HAP-1 (cell line): ENCODE measurements around the gene CUX1.

Source experiments
- DNase-seq, 2 experiments: peaks; one replicate each; pipeline ENCODE4 v3.0.0-alpha.2; 2016 to 2020; ENCODE audit warnings: low spot score in 2 of 2
- H3K27me3 ChIP-seq: fragments of 250-450 bp; sonication (Bioruptor Pico); 2 replicates; pipeline ENCODE4 v1.5.1; 2020; ENCODE audit warnings: low read depth, mild to moderate bottlenecking, moderate library complexity
- H3K36me3 ChIP-seq: fragments of 250-450 bp; sonication (Bioruptor Pico); replicated peaks from 2 replicates; pipeline ENCODE4 v1.5.1; 2020; ENCODE audit warnings: mild to moderate bottlenecking
- H3K4me1 ChIP-seq: fragments of 250-450 bp; sonication (Bioruptor Pico); 2 replicates; pipeline ENCODE4 v1.5.1; 2020; ENCODE audit warnings: mild to moderate bottlenecking
- H3K4me3 ChIP-seq: fragments of 250-450 bp; sonication (Bioruptor Pico); 2 replicates; pipeline ENCODE4 v1.5.1; 2020; ENCODE audit warnings: mild to moderate bottlenecking, moderate library complexity
- H3K9me3 ChIP-seq: fragments of 250-450 bp; sonication (Bioruptor Pico); 2 replicates; pipeline ENCODE4 v1.5.1; 2020; ENCODE audit warnings: mild to moderate bottlenecking, moderate library complexity
- in situ Hi-C: fragments of 300-500 bp; cut with MboI; formaldehyde crosslinking; loops from 3 replicates; pipeline ENCODE4 v1.14.3; 2020; ENCODE audit warnings: low sequenced_read_pairs, inconsistent platforms, mixed read lengths

CUX1 gene

GRCh38 chr7:101940830-101941229 lies 123.4 kb downstream of the CUX1 start:
- DNase-seq: peak in 1 of 2 experiments; percentile 24
- in situ Hi-C loops: no loop called here
- Histone ChIP-seq H3K4me3 (no peak overlapping the region), H3K27me3 (no peaks in the 10 kb centered on the region), H3K4me1 (no peaks in the 10 kb centered on the region; the same call in 1 of the 2 replicates), H3K36me3 (no peaks in the 10 kb centered on the region), H3K9me3 (no peaks in the 10 kb centered on the region)

GRCh38 chr7:101941481-101942383 lies 124.3 kb downstream of the CUX1 start:
- H3K9me3 ChIP-seq: no peaks in the 10 kb centered on the region
- H3K27me3 ChIP-seq: no peaks in the 10 kb centered on the region
- in situ Hi-C loops: no loop called here
- H3K4me3 ChIP-seq: no peak overlapping the region
- no peak for DNase-seq
- no peaks in the 10 kb centered on the region; the same call in 1 of the 2 replicates for H3K4me1 ChIP-seq
- no peaks in the 10 kb centered on the region for H3K36me3 ChIP-seq

GRCh38 chr7:101942603-101943210 lies 125.3 kb downstream of the CUX1 start:
- Histone ChIP-seq H3K4me1 (no peaks in the 10 kb centered on the region; the same call in 1 of the 2 replicates), H3K9me3 (no peaks in the 10 kb centered on the region), H3K4me3 (no peak overlapping the region), H3K27me3 (no peaks in the 10 kb centered on the region), H3K36me3 (no peaks in the 10 kb centered on the region)
- DNase-seq: no peak
- in situ Hi-C loops: no loop called here

DNA sequence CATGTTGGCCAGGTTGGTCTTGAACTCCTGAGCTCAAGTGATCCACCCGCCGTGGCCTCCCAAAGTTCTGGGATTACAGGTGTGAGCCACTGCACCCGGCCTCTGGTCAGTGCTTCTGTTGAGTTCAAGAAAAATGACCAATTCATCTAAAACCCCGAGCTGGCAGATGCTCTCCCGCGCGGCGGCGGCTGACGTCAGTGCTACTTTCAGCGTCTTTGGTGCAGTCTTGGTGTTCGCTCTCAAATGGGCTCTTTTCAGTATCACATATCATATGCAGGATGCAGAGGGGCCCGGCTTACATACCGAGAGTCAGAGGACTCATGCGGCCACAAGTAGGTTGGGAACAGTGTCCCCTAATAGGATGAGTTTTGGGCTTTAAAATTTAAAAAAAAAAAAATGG lies 125.9 kb downstream of the CUX1 start:
- Histone ChIP-seq H3K9me3 (no peaks in the 10 kb centered on the region), H3K27me3 (no peaks in the 10 kb centered on the region), H3K4me1 (no peaks in the 10 kb centered on the region; the same call in 1 of the 2 replicates), H3K4me3 (no peak overlapping the region), H3K36me3 (no peaks in the 10 kb centered on the region)
- in situ Hi-C loops: no loop called here
- DNase-seq: no peak

DNA sequence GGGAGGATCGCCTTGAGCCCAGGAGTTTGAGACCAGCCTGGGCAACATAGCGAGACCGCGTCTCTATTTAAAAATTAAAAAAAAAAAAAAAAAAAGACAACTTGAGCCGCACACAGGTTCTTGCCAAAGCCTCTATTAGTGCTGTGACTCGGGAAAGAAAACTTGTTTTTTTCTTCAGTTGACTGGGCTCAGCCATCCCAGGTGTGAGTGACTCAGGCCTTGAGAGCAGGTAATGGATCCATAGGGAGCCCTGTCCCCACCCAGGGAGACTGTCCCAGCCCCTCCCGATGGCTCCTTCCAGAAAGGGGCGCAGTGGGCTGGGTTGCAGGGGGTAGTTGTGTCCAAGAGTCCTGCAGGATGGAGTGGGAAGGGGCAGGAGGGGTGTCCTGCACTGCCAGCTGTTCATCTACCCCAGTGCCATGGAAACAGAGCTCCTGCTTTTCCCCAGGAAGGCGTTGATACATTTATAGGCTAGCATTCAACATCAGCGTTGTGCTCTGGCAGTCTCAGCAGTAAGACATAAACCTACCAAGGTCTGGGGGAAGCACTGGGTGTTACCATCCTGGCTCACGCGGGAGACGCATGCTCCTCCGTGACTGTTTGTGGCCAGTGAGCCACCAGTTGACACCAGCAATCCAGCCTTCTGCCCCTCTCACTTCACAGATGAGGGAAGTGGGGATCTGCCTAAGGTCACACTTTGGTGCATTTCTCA lies 126.6 kb downstream of the CUX1 start:
- in situ Hi-C loops: no loop called here
- DNase-seq: no peak
- H3K27me3 ChIP-seq: no peaks in the 10 kb centered on the region
- no peaks in the 10 kb centered on the region for H3K36me3 ChIP-seq
- H3K4me1 ChIP-seq: no peaks in the 10 kb centered on the region; the same call in 1 of the 2 replicates
- no peak overlapping the region for H3K4me3 ChIP-seq
- no peaks in the 10 kb centered on the region for H3K9me3 ChIP-seq

DNA sequence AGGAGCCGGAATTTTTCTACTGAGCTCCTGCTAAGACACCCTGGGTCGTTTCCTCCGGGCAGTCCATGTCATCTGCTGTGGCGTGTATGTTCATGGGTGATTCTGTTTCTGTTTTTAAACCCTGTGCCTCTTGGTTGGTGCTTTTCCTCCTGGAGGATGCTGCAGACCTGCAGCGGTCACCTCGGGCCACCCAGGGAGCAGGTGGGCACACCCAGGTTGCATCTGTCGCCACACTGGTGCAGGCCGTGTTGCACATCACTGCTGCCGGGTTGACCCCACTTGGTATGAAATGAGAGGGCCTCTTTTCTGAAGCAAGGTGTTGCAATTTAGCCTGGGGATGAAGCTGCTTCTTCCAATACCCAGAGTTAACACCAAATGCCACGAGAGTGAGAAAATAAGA lies 127.2 kb downstream of the CUX1 start:
- Histone ChIP-seq H3K27me3 (no peaks in the 10 kb centered on the region), H3K9me3 (no peaks in the 10 kb centered on the region), H3K4me1 (no peaks in the 10 kb centered on the region; the same call in 1 of the 2 replicates), H3K4me3 (no peak overlapping the region), H3K36me3 (no peaks in the 10 kb centered on the region)
- no peak for DNase-seq
- in situ Hi-C loops: no loop called here

DNA sequence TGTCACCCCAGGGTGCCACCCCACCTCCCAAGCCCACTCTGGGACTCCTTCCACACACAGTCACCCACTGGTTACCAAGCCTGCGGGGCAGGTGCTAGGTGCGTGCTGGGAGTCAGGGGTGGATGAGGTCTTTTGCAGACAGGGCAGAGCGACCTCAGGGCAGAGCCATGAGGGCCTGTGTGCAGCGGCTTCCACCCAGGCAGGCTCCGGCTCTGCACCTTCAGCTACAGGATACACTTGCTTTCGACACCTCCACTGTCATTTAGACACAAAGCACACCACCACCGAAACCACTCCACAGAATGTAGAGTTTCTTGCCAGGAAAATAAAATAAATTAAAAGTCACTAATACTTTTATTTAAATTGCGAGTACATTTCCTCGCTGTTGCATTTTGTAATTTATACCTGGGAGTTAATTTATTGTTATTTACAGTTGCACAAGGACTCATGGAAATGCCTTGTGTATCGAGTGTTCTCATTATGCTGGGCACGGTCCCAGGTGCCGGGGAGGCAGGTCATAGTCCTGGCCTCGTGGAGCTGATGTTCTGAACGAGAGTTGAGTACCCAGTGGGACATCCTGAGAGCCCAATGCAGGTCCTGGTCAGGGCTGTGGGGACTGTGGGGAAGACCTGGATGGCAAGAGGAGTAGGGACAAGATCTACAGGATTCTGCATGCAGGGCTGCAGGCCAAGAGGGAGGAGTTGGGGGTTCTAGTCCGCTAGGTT lies 127.8 kb downstream of the CUX1 start:
- no peak for DNase-seq
- Histone ChIP-seq H3K36me3 (no peaks in the 10 kb centered on the region), H3K4me3 (no peak overlapping the region), H3K9me3 (no peaks in the 10 kb centered on the region), H3K4me1 (no peaks in the 10 kb centered on the region; the same call in 1 of the 2 replicates), H3K27me3 (no peaks in the 10 kb centered on the region)
- in situ Hi-C loops: no loop called here

- Histone ChIP-seq H3K36me3 (no peaks in the 10 kb centered on the region), H3K4me3 (no peak overlapping the region), H3K9me3 (no peaks in the 10 kb centered on the region), H3K27me3 (no peaks in the 10 kb centered on the region), H3K4me1 (no peaks in the 10 kb centered on the region)
- in situ Hi-C loops: no loop called here
- DNase-seq: peak in 1 of 2 experiments; percentile 24
Observed at GRCh38 chr7:101947899-101948298, 130.5 kb downstream of the CUX1 start.

GRCh38 chr7:101948650-101949049 lies 131.2 kb downstream of the CUX1 start:
- Histone ChIP-seq H3K4me3 (no peak overlapping the region), H3K36me3 (no peaks in the 10 kb centered on the region), H3K9me3 (no peaks in the 10 kb centered on the region), H3K4me1 (no peaks in the 10 kb centered on the region), H3K27me3 (no peaks in the 10 kb centered on the region)
- no peak for DNase-seq
- in situ Hi-C loops: no loop called here

GRCh38 chr7:101950450-101951119 lies 133.2 kb downstream of the CUX1 start:
- Histone ChIP-seq H3K4me1 (no peaks in the 10 kb centered on the region), H3K4me3 (no peak overlapping the region), H3K9me3 (no peaks in the 10 kb centered on the region), H3K36me3 (no peaks in the 10 kb centered on the region), H3K27me3 (no peaks in the 10 kb centered on the region)
- peak; percentile 17 to 57 for DNase-seq
- in situ Hi-C loops: no loop called here

GRCh38 chr7:101951757-101952156 lies 134.3 kb downstream of the CUX1 start:
- H3K4me1 ChIP-seq: no peaks in the 10 kb centered on the region
- no peak for DNase-seq
- H3K4me3 ChIP-seq: no peak overlapping the region
- in situ Hi-C loops: no loop called here
- H3K27me3 ChIP-seq: no peaks in the 10 kb centered on the region
- H3K36me3 ChIP-seq: no peaks in the 10 kb centered on the region
- no peaks in the 10 kb centered on the region for H3K9me3 ChIP-seq

- DNase-seq: no peak
- Histone ChIP-seq H3K36me3 (no peaks in the 10 kb centered on the region), H3K4me3 (no peak overlapping the region), H3K27me3 (no peaks in the 10 kb centered on the region), H3K4me1 (peaks cover 4% of the 10 kb centered on the region; the same call in 1 of the 2 replicates), H3K9me3 (no peaks in the 10 kb centered on the region)
- in situ Hi-C loops: no loop called here
Observed at GRCh38 chr7:101952355-101953247, 135.2 kb downstream of the CUX1 start.
